ENCODE results near the gene G0S2.

Gene G0S2, protein sequence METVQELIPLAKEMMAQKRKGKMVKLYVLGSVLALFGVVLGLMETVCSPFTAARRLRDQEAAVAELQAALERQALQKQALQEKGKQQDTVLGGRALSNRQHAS

DNA sequence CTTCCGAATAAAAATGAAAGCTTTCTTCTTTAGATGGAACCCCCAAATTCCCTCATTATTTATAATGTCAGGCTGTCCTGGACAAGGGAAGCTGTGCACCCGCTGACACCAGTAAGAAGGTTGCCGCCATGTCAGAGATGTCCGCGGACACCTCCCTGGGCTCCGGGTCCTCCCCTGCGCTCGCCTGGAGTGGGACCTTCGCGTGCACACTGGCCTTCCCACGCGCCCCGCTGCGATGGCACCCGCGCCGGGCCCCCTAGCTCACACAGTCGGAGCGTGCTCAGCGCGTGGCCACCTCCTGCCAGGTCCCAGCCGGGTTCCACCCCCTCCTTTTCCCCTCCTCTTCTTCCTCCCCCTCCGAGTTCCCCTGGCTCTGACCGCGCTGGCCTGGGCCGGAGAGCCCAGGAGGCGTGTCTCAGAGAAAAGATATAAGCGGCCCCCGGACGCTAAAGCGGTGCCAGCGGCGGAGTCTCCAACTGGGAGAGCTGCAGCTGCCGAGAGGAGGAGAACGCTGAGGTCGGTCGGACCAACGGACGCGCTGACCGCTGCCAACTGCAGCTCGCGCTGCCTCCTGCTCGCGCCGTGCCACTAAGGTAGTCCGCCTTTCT, at the start of gene G0S2:
Gene G0S2 (plus strand): TSS at position 456 of the 608 bp plus-strand sequence. CDS start 273 bp downstream, outside the sequence.
- Histone ChIP-seq H3K4me1 (ENCODE audit: control insufficient read depth, insufficient read depth, low read length) (peaks cover 8% of the 10 kb centered on the region), H3K9me3 (ENCODE audit: control insufficient read depth in 2 of 2, low read length in 2 of 2) (no peaks in the 10 kb centered on the region), H3K4me3 (ENCODE audit: low read length in 2 of 2) (peak within 1 kb of the TSS; percentile 77 to 83), H3K27ac (ENCODE audit: low read length) (peak within 1 kb of the TSS; percentile 46), H3K27me3 (ENCODE audit: control insufficient read depth in 1 of 2, insufficient read depth in 2 of 2, low read length in 2 of 2) (no peaks in the 10 kb centered on the region), H3K36me3 (ENCODE audit: control insufficient read depth in 2 of 2, insufficient read depth in 2 of 2, low read length in 2 of 2) (no peaks in the 10 kb centered on the region), H3K9ac (ENCODE audit: low read length in 2 of 2) (peak within 1 kb of the TSS; percentile 49 to 51)

DNA sequence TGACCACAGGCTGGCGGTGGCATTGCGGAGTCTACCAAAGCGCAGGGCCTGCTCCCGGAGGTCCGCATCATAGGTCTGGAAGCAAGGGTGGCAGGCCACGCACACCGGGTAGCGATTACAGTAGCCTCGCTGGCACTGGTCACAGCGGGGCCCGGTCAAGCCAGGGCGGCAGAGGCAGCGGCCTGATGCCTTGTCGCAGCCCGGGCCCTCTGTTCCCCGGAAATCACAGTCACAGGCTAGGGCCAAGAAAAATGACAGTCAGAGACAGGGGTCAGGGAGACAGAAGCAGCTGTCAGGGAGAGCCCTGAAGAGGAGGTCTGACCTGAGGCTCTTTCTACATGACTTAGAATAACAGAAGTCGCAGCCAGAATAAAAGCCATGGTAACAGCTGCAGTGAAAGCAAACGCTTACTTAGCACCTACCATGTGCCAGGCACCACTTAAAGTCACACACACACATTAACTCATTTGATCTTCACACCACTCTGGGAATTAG, 49.4 kb upstream of the G0S2 start:
- Histone ChIP-seq H3K27me3 (ENCODE audit: control insufficient read depth in 1 of 2, insufficient read depth in 2 of 2, low read length in 2 of 2) (no peaks in the 10 kb centered on the region), H3K4me1 (ENCODE audit: control insufficient read depth, insufficient read depth, low read length) (peaks cover 35% of the 10 kb centered on the region), H3K4me3 (ENCODE audit: low read length in 2 of 2) (no peak overlapping the region), H3K36me3 (ENCODE audit: control insufficient read depth in 2 of 2, insufficient read depth in 2 of 2, low read length in 2 of 2) (no peaks in the 10 kb centered on the region), H3K9me3 (ENCODE audit: control insufficient read depth in 2 of 2, low read length in 2 of 2) (no peaks in the 10 kb centered on the region), H3K27ac (ENCODE audit: low read length) (no peak overlapping the region), H3K9ac (ENCODE audit: low read length in 2 of 2) (no peak overlapping the region)

DNA sequence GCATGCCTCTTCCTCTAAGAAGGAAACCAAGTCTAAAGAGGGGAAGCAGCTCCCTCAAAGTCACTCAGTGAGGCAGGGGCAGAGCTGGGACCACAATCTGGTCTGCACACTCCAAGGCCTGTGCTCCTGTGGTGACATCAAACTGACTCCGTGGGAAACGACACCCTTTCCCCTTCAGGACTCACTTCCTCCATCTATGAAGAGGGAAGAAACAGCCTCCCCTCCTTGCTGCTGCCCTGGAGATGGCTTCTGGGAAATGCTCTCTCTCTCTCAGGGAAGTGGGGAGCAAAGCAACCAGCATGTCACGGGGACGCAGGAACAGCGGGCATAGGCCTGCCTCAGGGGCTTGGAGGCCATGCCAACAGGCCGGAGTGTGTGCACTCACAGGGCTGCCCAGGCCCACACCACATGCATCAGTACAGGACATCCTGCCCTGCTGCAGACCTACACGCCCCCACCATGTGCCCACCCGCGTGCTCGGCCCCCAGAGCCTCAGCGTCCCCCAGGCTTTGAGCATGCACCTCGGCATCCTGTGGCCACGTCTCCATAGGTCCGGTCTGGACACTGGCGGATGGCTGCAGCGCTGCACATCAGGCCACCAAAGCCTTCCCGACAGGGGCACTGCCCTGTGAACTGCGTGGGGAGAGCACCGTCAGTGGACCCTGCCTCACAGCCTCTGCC, 48.7 kb upstream of the G0S2 start:
- H3K36me3 ChIP-seq (ENCODE audit: control insufficient read depth in 2 of 2, insufficient read depth in 2 of 2, low read length in 2 of 2), result no peaks in the 10 kb centered on the region
- no peaks in the 10 kb centered on the region for H3K27me3 ChIP-seq (ENCODE audit: control insufficient read depth in 1 of 2, insufficient read depth in 2 of 2, low read length in 2 of 2)
- no peaks in the 10 kb centered on the region for H3K9me3 ChIP-seq (ENCODE audit: control insufficient read depth in 2 of 2, low read length in 2 of 2)
- no peak overlapping the region for H3K4me3 ChIP-seq (ENCODE audit: low read length in 2 of 2)
- no peak overlapping the region for H3K9ac ChIP-seq (ENCODE audit: low read length in 2 of 2)
- H3K27ac ChIP-seq (ENCODE audit: low read length), result no peak overlapping the region
- H3K4me1 ChIP-seq (ENCODE audit: control insufficient read depth, insufficient read depth, low read length), result peaks cover 35% of the 10 kb centered on the region

DNA sequence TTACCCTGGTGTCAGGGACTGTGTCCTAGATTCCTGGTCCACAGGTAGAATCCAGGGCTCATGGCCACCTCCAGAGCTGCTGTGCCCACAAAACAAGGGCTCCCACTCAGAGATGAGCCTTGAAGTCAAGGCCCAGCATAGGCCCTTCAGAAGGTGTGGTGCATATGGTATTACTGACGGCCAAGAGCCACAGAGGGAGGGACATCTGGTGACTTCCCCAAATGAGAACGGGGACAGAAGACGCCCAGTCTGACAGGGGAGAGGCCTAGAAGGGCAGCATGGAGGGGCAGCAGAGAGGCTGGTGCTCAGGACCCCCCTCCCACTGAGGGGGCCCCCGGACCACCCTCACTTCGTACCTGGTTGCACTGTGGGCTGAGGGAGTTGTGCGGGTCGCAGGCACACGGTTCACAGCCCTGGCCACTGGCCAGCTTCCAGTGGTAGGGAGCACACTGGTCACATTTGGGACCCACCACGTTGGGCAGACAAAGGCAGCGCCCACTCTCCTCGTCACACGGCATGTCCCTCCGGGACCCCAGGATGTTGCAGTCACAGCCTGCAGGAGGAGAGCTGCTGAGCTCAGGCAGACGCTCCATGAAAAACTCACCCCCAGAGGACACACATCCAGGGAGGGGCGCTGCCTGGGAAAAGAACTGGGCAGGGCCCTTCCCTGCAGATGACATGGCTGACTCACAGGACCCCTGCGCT, 48.0 kb upstream of the G0S2 start:
- Histone ChIP-seq H3K9me3 (ENCODE audit: control insufficient read depth in 2 of 2, low read length in 2 of 2) (no peaks in the 10 kb centered on the region), H3K4me1 (ENCODE audit: control insufficient read depth, insufficient read depth, low read length) (peaks cover 29% of the 10 kb centered on the region), H3K4me3 (ENCODE audit: low read length in 2 of 2) (peak overlapping the region in 1 of 2 donors; percentile 22), H3K27ac (ENCODE audit: low read length) (no peak overlapping the region), H3K36me3 (ENCODE audit: control insufficient read depth in 2 of 2, insufficient read depth in 2 of 2, low read length in 2 of 2) (no peaks in the 10 kb centered on the region), H3K9ac (ENCODE audit: low read length in 2 of 2) (no peak overlapping the region), H3K27me3 (ENCODE audit: control insufficient read depth in 1 of 2, insufficient read depth in 2 of 2, low read length in 2 of 2) (no peaks in the 10 kb centered on the region)

DNA sequence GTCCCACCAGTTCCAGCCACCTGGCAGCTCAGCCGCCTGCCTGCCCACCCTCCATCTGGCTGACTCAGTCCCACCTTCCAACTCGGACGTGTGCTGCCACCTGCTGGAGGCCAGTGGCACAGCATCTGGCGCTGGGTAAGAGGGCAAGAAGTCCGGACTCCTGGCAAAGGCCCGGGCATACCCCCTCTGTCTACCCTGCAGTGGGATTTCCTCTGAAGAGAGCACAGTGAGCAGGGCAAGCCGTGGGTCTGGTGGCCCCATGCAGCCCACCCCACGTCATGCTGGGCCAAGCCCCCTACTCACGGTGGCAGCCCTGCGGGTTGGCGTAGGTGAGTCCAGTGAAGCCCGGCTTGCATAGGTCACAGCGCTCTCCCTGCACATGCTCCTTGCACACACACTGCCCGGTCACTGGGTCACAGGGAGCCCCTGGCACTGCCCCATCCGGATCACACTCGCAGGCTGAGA, 47.4 kb upstream of the G0S2 start:
- Histone ChIP-seq H3K9me3 (ENCODE audit: control insufficient read depth in 2 of 2, low read length in 2 of 2) (no peaks in the 10 kb centered on the region), H3K9ac (ENCODE audit: low read length in 2 of 2) (no peak overlapping the region), H3K36me3 (ENCODE audit: control insufficient read depth in 2 of 2, insufficient read depth in 2 of 2, low read length in 2 of 2) (no peaks in the 10 kb centered on the region), H3K4me1 (ENCODE audit: control insufficient read depth, insufficient read depth, low read length) (peaks cover 27% of the 10 kb centered on the region), H3K4me3 (ENCODE audit: low read length in 2 of 2) (peak overlapping the region in 1 of 2 donors; percentile 22), H3K27me3 (ENCODE audit: control insufficient read depth in 1 of 2, insufficient read depth in 2 of 2, low read length in 2 of 2) (no peaks in the 10 kb centered on the region), H3K27ac (ENCODE audit: low read length) (no peak overlapping the region)

DNA sequence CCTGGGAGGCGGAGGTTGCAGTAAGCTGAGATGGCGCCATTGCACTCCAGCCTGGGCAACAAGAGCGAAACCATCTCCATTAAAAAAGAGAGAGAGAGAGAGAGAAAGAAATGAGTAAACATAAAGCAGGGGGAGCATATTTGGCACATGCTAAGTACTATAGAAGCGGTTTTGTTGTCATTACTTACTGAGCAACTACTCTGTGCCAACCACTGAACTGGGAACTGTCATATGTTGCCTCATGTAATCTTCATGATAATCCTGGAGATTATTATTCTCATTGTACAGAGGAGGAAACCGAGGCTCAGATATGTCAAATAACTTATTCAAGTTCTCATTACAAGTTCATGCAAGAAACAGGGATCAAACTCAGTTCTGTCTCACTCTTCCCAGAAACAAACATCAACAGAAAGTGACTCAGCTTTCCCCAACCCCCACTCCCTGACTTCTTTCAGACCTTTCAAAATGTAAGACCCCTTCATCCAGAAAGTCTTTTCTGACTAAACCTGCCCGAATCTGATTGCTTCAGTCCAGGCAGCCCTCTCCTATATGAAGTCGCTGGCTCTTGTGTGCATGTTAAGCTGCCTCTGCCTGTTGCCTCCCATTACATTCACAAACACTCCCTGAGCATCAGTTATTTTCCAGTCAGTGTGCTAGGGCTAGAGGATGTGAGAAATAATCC, 46.5 kb upstream of the G0S2 start:
- Histone ChIP-seq H3K27ac (ENCODE audit: low read length) (no peak overlapping the region), H3K4me1 (ENCODE audit: control insufficient read depth, insufficient read depth, low read length) (peaks cover 27% of the 10 kb centered on the region), H3K4me3 (ENCODE audit: low read length in 2 of 2) (no peak overlapping the region), H3K27me3 (ENCODE audit: control insufficient read depth in 1 of 2, insufficient read depth in 2 of 2, low read length in 2 of 2) (no peaks in the 10 kb centered on the region), H3K9ac (ENCODE audit: low read length in 2 of 2) (no peak overlapping the region), H3K9me3 (ENCODE audit: control insufficient read depth in 2 of 2, low read length in 2 of 2) (no peaks in the 10 kb centered on the region), H3K36me3 (ENCODE audit: control insufficient read depth in 2 of 2, insufficient read depth in 2 of 2, low read length in 2 of 2) (no peaks in the 10 kb centered on the region)

DNA sequence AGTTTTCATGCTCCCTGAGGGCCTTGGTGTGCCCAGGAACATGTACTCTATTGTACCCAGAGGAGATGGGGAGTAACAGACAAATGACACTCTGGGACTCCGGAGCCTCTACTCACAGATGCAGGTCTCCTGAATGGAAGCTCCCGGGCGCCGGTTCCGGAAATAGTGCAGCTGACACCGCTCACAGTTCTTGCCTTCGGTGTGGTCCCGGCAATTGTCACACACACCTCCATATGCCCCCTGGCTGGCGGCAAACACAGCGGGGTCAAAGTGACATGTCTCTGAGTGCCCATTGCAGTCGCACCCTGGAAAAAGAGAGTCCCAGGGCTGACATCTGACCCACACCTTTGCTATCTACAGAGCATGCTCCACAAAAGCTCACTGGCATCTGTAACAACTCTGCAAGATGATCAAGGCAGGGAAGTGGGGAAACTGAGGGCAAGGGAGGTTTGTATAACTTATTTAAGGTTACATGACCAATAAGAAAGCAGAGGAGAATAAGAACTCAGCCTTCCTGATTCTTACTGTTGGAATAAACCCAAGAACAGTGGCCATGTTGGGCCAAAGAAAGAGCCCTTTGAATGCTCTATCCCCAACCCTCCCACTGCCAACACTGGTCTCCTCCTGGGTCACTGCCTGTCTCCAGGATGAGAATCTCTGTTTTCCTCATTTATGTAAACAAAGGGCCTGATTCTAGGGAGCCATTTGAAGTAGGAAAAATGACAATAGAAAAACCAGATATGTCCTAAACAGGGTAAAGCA, 45.4 kb upstream of the G0S2 start:
- Histone ChIP-seq H3K27me3 (ENCODE audit: control insufficient read depth in 1 of 2, insufficient read depth in 2 of 2, low read length in 2 of 2) (no peaks in the 10 kb centered on the region), H3K9me3 (ENCODE audit: control insufficient read depth in 2 of 2, low read length in 2 of 2) (no peaks in the 10 kb centered on the region), H3K36me3 (ENCODE audit: control insufficient read depth in 2 of 2, insufficient read depth in 2 of 2, low read length in 2 of 2) (no peaks in the 10 kb centered on the region), H3K4me3 (ENCODE audit: low read length in 2 of 2) (no peak overlapping the region), H3K27ac (ENCODE audit: low read length) (no peak overlapping the region), H3K4me1 (ENCODE audit: control insufficient read depth, insufficient read depth, low read length) (peaks cover 27% of the 10 kb centered on the region), H3K9ac (ENCODE audit: low read length in 2 of 2) (no peak overlapping the region)

DNA sequence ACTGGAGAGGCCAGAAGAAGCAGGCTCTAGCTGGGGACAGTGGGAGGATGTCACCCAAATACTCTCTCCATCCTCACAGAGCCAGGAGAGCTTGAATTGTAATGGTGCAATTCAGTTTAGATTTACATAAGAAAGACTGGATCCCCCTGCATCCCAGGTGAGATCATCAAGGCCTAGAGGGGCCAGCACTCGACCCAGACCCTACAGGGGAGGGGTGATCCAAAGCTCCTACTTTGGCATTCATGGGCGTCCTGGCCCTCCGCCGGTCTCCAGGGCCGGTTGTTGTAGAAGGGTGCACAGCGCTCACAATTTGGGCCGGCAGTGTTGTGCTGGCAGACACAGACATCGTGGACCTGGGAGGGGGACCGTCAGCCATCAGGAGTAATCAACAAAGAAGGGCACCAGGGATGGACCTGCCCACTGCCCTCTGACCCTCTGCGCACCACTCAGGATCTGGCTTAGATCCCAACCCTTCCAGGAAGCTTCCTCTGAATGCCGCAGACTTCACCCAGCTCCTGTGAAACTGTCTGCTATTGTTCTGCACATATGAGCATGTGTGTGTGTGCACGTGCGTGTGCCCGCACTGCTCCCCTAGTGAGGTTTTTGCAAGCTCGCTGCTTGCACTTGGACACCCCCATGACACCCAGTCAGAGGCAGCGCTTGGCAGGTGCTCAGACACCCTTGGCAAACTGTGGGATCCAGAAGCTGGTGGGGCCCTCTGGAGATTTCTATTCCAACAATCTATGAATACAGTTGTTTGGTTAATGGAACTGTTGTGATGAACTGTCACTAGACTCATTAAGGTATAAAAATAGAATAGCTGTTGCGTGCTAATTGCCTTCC, 44.6 kb upstream of the G0S2 start:
- no peak overlapping the region for H3K9ac ChIP-seq (ENCODE audit: low read length in 2 of 2)
- no peak overlapping the region for H3K4me3 ChIP-seq (ENCODE audit: low read length in 2 of 2)
- H3K36me3 ChIP-seq (ENCODE audit: control insufficient read depth in 2 of 2, insufficient read depth in 2 of 2, low read length in 2 of 2), result no peaks in the 10 kb centered on the region
- H3K27ac ChIP-seq (ENCODE audit: low read length), result no peak overlapping the region
- H3K27me3 ChIP-seq (ENCODE audit: control insufficient read depth in 1 of 2, insufficient read depth in 2 of 2, low read length in 2 of 2), result no peaks in the 10 kb centered on the region
- peaks cover 22% of the 10 kb centered on the region for H3K4me1 ChIP-seq (ENCODE audit: control insufficient read depth, insufficient read depth, low read length)
- H3K9me3 ChIP-seq (ENCODE audit: control insufficient read depth in 2 of 2, low read length in 2 of 2), result no peaks in the 10 kb centered on the region

DNA sequence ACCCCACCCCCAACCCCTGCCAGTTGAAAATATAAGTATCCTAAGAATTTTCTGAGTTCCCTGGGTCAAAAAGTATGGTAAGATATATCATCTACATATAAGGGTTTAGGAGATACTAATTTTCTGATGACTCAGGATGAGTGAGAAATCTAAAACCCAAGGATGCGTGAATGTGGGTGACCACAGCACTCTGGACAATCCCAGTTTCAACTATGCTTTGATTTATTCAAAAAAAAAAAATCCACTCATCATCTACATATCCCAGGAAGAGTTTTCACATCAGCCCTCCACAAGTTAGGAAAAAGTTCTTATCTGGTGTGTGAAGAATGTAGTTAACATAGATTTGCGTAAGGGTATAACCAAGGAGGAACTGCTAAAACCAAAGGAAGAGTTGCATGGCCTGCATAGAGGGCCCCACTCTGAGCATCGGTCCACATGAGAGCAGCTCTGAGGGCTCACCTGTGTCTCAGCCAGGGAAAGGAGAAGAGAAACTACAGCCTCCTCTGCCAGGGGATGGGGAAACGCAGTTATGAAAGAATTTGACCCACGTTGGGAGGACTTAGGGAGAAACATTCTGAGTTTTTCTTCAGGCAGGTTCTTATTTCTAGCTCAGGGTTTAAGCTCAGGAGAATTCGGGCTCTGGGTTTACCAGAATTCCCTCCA, 41.7 kb upstream of the G0S2 start:
- H3K27me3 ChIP-seq (ENCODE audit: control insufficient read depth in 1 of 2, insufficient read depth in 2 of 2, low read length in 2 of 2), result no peaks in the 10 kb centered on the region
- H3K9ac ChIP-seq (ENCODE audit: low read length in 2 of 2), result no peak overlapping the region
- no peaks in the 10 kb centered on the region for H3K36me3 ChIP-seq (ENCODE audit: control insufficient read depth in 2 of 2, insufficient read depth in 2 of 2, low read length in 2 of 2)
- no peaks in the 10 kb centered on the region for H3K9me3 ChIP-seq (ENCODE audit: control insufficient read depth in 2 of 2, low read length in 2 of 2)
- no peak overlapping the region for H3K4me3 ChIP-seq (ENCODE audit: low read length in 2 of 2)
- H3K4me1 ChIP-seq (ENCODE audit: control insufficient read depth, insufficient read depth, low read length), result no peaks in the 10 kb centered on the region
- no peak overlapping the region for H3K27ac ChIP-seq (ENCODE audit: low read length)
